Common myeloid progenitor, CD34-positive (primary cell): ENCODE results near the gene KHNYN.
"Not testable (repeated sequence)": the region's sequence is repeated elsewhere in the genome, so short reads cannot be mapped to it uniquely, and the experiment has no call there.

Experiments
- CTCF ChIA-PET: fragments of 350-600 bp; sonication (Branson Sonifier 250); formaldehyde crosslinking; loops from one replicate; lab custom pipeline; 2021; ENCODE audit warnings: antibody characterized with exemption; lab: Charles Lee
- POLR2A ChIA-PET: fragments of 350-600 bp; sonication (Branson Sonifier 250); formaldehyde crosslinking; loops from one replicate; lab custom pipeline; 2021; ENCODE audit warnings: antibody characterized with exemption; lab: Charles Lee
- DNase-seq, 3 donors: peaks; one replicate each; pipeline versions ENCODE4 v3.0.0 to v3.0.0-alpha.2; 2013
- H3K27ac ChIP-seq, 2 experiments: 1 replicate in 1 of 2; 2 replicates in 1 of 2; pipeline ENCODE4 v1.7.0; 2013; ENCODE audit warnings: inconsistent platforms in 2 of 2, low read length in 2 of 2, mild to moderate bottlenecking in 2 of 2, low read depth in 1 of 2, moderate library complexity in 1 of 2; ENCODE audit not compliant: severe bottlenecking in 2 of 2, insufficient read depth in 1 of 2, poor library complexity in 1 of 2
- H3K27me3 ChIP-seq, 5 experiments: replicated peaks in 2 of 5; 1 replicate in 3 of 5; 2 replicates in 2 of 5; pipeline versions ENCODE4 v1.6.1 to v1.7.0; 2013; ENCODE audit warnings: low read length in 4 of 5, mild to moderate bottlenecking in 2 of 5, moderate library complexity in 2 of 5, inconsistent platforms in 1 of 5; ENCODE audit not compliant: insufficient read depth in 5 of 5, control insufficient read depth in 4 of 5
- H3K36me3 ChIP-seq, 4 experiments: 1 replicate in 2 of 4; 2 replicates in 2 of 4; pipeline versions ENCODE4 v1.6.1 to v1.7.0; 2013; ENCODE audit warnings: low read length in 3 of 4, control low read depth in 1 of 4, mild to moderate bottlenecking in 1 of 4; ENCODE audit not compliant: control insufficient read depth in 4 of 4, insufficient read depth in 4 of 4
- H3K4me1 ChIP-seq, 4 experiments: 1 replicate in 3 of 4; 2 replicates in 1 of 4; pipeline versions ENCODE4 v1.6.1 to v1.7.1; 2013; ENCODE audit warnings: low read length in 3 of 4, mild to moderate bottlenecking in 3 of 4, control low read depth in 1 of 4, inconsistent platforms in 1 of 4, moderate library complexity in 1 of 4; ENCODE audit not compliant: control insufficient read depth in 4 of 4, insufficient read depth in 4 of 4; ENCODE audit errors: control extremely low read depth in 1 of 4
- H3K4me3 ChIP-seq, 7 experiments: 1 replicate in 4 of 7; 2 replicates in 3 of 7; pipeline versions ENCODE4 v1.5.1 to v1.7.0; 2013; ENCODE audit warnings: mild to moderate bottlenecking in 7 of 7, low read length in 6 of 7, moderate library complexity in 6 of 7, inconsistent platforms in 2 of 7, low read depth in 2 of 7, control low read depth in 1 of 7; ENCODE audit not compliant: insufficient read depth in 4 of 7, control insufficient read depth in 1 of 7; ENCODE audit errors: extremely low read depth in 1 of 7
- H3K9me3 ChIP-seq, 5 experiments: 1 replicate in 4 of 5; 2 replicates in 1 of 5; pipeline versions ENCODE4 v1.6.1 to v1.7.1; 2013; ENCODE audit warnings: low read length in 4 of 5, mild to moderate bottlenecking in 2 of 5, inconsistent platforms in 1 of 5, low read depth in 1 of 5, moderate library complexity in 1 of 5; ENCODE audit not compliant: control insufficient read depth in 4 of 5, insufficient read depth in 2 of 5; ENCODE audit errors: control extremely low read depth in 1 of 5
- WGBS: methylation state at CpG from one replicate; pipeline ENCODE4 v1.1.5; 2013; ENCODE audit not compliant: insufficient coverage; 5-methylcytosine and 5-hydroxymethylcytosine counted together

The KHNYN gene

DNA sequence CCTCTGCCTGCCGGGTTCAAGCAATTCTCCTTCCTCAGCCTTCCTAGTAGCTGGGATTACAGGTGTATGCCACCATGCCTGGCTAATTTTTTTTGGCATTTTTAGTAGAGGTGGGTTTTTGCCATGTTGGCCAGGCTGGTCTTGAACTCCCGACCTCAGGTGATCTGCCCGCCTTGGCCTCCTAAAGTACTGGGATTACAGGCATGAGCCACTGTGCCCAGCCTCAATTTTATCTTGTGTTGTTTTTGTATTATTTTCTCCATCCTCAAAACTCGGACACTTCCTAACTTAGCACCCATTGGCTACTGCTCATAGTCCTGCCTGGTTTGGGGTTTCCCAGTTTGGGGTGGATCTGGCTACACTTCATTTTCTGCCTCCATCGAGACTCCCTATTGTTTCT lies 42.2 kb upstream of the KHNYN start:
- H3K9me3 ChIP-seq, H3K4me3 ChIP-seq, DNase-seq, H3K27ac ChIP-seq, POLR2A ChIA-PET, H3K36me3 ChIP-seq, H3K27me3 ChIP-seq: not testable (repeated sequence)
- WGBS = 100% methylated on average over 4 of the region's 5 CpGs
- peaks cover 6 to 29% (median 24%) of the 10 kb centered on the region in 4 experiments for H3K4me1 ChIP-seq
- CTCF ChIA-PET = interaction anchor here (1.0 to 2.0 kb wide), 5 partner anchors 8 to 44 kb away, joined by 3 to 11 read pairs (median 6); no protein-coding TSS in a partner anchor

DNA sequence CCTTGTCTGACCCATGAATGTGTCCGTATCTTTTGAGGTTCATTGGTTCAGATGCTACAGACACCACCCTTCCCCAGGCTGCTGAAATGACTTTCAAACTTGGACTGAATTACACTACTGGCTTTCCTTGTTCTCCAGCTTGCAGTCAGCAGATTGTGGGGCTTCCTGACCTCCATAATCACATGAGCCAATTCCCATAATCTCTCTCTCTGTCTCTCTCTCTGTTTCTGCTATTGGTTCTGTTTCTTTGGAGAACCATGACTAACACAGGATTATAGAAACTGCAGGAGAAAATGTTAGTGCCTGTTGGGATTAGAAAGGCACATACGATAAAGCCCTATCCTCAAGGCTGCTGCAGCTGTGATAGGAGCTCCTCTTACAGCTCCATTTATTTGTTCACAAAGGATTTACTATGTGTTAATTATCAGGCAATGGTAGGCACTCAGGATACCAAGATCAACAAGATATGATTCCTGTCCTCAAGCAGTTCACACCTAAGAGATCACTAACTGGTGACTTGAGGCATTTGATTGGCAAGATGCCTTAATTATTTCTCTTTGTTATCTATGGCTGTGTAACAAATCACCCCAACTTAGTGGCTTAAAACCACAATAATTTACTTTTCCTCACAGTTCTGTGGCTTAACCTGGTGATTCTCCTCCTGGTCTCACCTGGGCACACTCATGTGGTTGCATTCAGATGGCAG lies 41.1 kb upstream of the KHNYN start:
- no peak for DNase-seq
- Histone ChIP-seq H3K4me3 (no peak overlapping the region), H3K36me3 (no peaks in the 10 kb centered on the region), H3K27me3 (no peaks in the 10 kb centered on the region), H3K9me3 (no peaks in the 10 kb centered on the region), H3K27ac (no peak overlapping the region), H3K4me1 (peaks cover 6 to 35% (median 30%) of the 10 kb centered on the region in 4 experiments)
- CTCF ChIA-PET = interaction anchor here (0.6 to 3.2 kb wide), 11 partner anchors 8 to 43 kb away, joined by 3 to 16 read pairs (median 5); partner anchors contain the start of gene KHNYN
- 90% methylated on average over 2 of the region's 2 CpGs for WGBS
- POLR2A ChIA-PET = no interaction called here

DNA sequence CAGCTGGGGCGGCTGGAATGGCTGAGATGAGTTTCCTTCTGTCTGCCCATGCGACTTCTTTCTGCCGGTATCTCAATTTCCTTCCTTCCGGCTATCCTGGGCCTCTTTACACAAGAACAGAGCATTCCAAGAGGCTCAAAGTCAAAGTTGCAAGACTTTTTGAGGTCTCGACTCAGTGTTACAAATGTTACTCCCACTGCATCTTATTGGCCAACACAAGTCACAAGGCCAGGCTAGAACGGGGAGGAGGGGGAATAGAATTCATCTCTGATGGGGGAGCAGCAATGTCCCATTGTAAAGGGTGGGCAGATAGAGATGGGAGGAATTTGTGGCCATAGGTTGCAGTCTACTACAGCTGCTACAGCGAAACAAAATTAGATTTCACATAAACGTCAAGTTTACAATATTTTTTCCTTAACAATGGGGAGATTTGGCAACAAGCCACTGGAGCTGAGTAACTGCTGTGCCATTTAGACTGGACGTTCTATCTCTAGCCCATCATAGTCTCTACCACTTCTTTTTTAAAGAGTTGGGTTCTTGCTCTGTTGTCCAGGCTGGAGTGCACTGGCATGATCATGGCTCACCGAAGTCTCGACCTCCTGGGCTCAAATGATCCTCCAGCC lies 40.4 kb upstream of the KHNYN start:
- Histone ChIP-seq H3K36me3 (no peaks in the 10 kb centered on the region), H3K27me3 (no peaks in the 10 kb centered on the region), H3K4me1 (peaks cover 6 to 42% (median 37%) of the 10 kb centered on the region in 4 experiments), H3K9me3 (no peaks in the 10 kb centered on the region), H3K4me3 (no peak overlapping the region), H3K27ac (no peak overlapping the region)
- 84% methylated on average over 7 of the region's 11 CpGs for WGBS
- ChIA-PET CTCF (interaction anchor here (0.6 to 3.2 kb wide), 11 partner anchors 9 to 133 kb away, joined by 3 to 16 read pairs (median 4); partner anchors contain the start of gene KHNYN), POLR2A (no interaction called here)
- no peak for DNase-seq

DNA sequence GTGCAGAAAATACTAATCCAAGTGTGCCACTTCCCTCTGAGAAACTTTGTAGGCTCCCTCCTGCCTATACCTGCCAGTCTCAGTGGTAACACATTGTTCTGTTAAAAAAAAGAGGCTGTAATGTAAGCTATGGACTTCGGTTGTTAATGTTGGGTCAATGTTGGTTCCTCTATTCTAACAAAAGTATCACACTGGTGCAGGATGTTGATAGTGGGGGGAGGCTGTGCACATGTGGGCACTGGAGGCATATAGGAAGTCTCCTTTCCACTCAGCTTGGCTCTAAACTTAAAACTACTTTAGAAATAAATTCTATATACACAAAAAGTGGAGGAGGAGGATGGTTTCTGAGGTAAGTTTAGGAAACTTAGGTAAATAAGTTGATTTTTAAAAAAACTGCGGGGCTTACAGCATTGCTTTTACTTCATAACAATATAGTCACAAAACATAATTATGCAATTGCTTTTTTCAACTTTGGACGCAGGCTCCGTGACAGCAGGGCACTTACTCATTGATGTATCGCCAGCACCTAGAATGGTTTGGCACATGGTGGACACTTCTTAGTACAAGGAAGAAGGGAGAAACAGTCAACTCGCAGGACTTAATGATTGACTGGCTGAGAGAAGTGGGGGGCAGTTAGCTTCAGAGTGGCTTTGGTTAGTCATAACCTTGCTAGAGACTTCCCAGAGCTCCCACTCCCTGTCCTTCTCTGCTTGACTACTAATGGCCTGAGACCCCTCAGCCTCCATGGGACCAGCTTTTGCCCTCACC lies 38.9 kb upstream of the KHNYN start:
- POLR2A ChIA-PET = interaction anchor here (0.7 to 1.0 kb wide), 2 partner anchors 13 to 20 kb away, joined by 3 read pairs; no protein-coding TSS in a partner anchor

DNA sequence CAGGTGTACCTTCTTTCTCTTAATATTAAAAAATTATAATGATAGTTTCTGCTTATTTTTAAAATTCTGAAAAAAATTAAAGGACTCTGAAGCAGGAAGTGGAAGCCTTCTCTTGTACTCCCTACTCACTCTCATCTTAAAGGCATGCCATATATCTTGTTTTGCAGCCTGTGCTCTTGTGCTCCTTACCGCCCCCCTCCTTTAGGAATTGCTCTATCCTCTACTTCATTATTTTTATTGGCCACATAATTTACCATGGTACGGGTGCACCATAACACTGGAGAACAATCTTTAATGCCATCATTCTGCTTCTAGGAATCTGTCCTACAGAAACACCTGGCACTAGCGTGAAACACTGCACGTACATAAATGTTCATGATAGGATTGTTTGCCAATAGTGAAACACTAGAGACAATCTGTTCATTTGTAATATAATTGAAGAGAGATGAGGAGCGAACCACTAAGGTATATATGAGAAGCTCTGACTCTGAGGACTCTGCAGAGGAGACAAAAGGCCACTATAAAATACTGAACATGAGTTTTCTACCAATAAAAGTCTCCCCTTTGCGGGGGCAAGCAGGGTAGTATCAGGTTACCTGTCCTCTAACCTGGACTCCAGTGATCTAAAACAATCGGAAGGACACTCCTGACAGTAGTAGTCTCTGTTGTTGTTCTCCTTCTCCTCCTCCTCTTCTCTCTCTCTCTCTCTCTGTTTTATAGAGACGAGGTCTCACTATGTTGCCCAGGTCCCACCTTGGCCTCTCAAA lies 37.2 kb upstream of the KHNYN start:
- H3K27me3 ChIP-seq = no peaks in the 10 kb centered on the region
- ChIA-PET CTCF (interaction anchor here (0.7 to 3.2 kb wide), 5 partner anchors 19 to 47 kb away, joined by 3 to 15 read pairs (median 3); partner anchors contain the start of gene KHNYN), POLR2A (interaction anchor here (1.0 to 1.2 kb wide), 3 partner anchors 10 to 38 kb away, joined by 3 to 4 read pairs (median 4); no protein-coding TSS in a partner anchor)
- DNase-seq = peak in 1 of 3 donors; percentile 24
- H3K4me1 ChIP-seq = peaks cover 15 to 74% (median 62%) of the 10 kb centered on the region in 4 experiments
- no peak overlapping the region for H3K27ac ChIP-seq
- WGBS = 92% methylated on average over 2 of the region's 8 CpGs
- no peaks in the 10 kb centered on the region for H3K36me3 ChIP-seq
- no peak overlapping the region for H3K4me3 ChIP-seq
- no peaks in the 10 kb centered on the region for H3K9me3 ChIP-seq

More for the DNA sequence above, 38.9 kb upstream of the KHNYN start:
- H3K4me3 ChIP-seq = peak overlapping the region in 3 of 7 experiments; percentile 8 to 57 (median 54)
- H3K27ac ChIP-seq = peak overlapping the region; percentile 33 to 36
- H3K36me3 ChIP-seq = no peaks in the 10 kb centered on the region
- WGBS = 10% methylated on average over 3 of the region's 6 CpGs
- no peaks in the 10 kb centered on the region for H3K27me3 ChIP-seq
- DNase-seq = peak; percentile 61 to 96 (median 91)
- no peaks in the 10 kb centered on the region for H3K9me3 ChIP-seq
- peaks cover 14 to 58% (median 49%) of the 10 kb centered on the region in 4 experiments for H3K4me1 ChIP-seq
- CTCF ChIA-PET = interaction anchor here (0.7 to 3.2 kb wide), 13 partner anchors 9 to 301 kb away, joined by 3 to 16 read pairs (median 4); partner anchors contain the start of gene KHNYN

DNA sequence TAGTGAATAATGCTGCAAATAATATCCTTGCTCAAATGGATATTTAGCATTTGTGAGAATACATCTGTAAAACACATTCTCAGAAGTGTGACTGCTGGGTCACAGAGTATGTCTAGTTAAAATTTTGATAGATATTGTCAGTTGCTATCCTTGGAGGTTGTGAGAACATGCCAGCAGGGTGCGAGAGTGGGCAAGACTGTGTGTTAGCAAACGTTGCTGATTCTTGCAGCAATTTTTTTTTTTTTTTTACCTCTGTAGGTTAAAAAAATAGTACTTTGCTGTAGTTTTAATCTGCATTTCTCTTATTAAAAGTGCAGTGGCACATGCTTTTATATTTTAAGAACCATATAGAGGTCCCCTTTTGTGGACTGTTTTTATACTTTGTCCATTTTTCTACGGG lies 35.5 kb upstream of the KHNYN start:
- Histone ChIP-seq H3K27me3 (no peaks in the 10 kb centered on the region), H3K36me3 (no peaks in the 10 kb centered on the region), H3K4me1 (peaks cover 18 to 86% (median 75%) of the 10 kb centered on the region in 4 experiments), H3K9me3 (no peaks in the 10 kb centered on the region), H3K4me3 (no peak overlapping the region), H3K27ac (no peak overlapping the region)
- CTCF ChIA-PET = interaction anchor here (1.6 to 3.3 kb wide), 3 partner anchors 15 to 38 kb away, joined by 3 to 72 read pairs (median 13); no protein-coding TSS in a partner anchor
- DNase-seq = peak in 1 of 3 donors; percentile 28
- no CpG with 5 or more reads among the region's 3 CpGs for WGBS
- POLR2A ChIA-PET = no interaction called here
